HepG2 (cell line): ENCODE measurements around the gene C14orf93. TPM values are rescaled to one million over a fixed set of nuclear protein-coding genes. Genes with fewer than 3 reads are reported as not detected.
A peak's percentile ranks its signal among the peaks of the same experiment; 100 is the strongest.

Experiments
- AHR ChIP-seq: IDR thresholded peaks from 2 replicates; pipeline ENCODE4 v1.6.1; 2018; ENCODE audit warnings: missing genetic modification reagents, missing compliant biosample characterization
- ATF6 ChIP-seq: sonication (generic); formaldehyde crosslinking; conservative IDR thresholded peaks from 2 replicates; pipeline ENCODE4 v1.4.0; 2020; ENCODE audit warnings: missing genetic modification reagents
- ATF7 ChIP-seq, 2 experiments: fragments of 450-650 bp in 1 of 2; sonication (generic) in 1 of 2; formaldehyde crosslinking in 1 of 2; IDR thresholded peaks; 2 replicates each; pipeline versions ENCODE4 v1.4.0 to v1.6.1; 2016 to 2020; ENCODE audit warnings: antibody characterized with exemption in 1 of 2, mild to moderate bottlenecking in 1 of 2, missing genetic modification reagents in 1 of 2
- CBFB ChIP-seq: sonication (generic); formaldehyde crosslinking; IDR thresholded peaks from 2 replicates; pipeline ENCODE4 v1.4.0; 2020; ENCODE audit warnings: missing genetic modification reagents
- EP300 ChIP-seq, 3 experiments: sonication (generic) in 1 of 3; formaldehyde crosslinking in 1 of 3; IDR thresholded peaks; 2 replicates each; pipeline versions ENCODE4 v1.5.1 to v1.6.1; 2011 to 2020; ENCODE audit warnings: low read depth in 2 of 3, low read length in 2 of 3, borderline replicate concordance in 1 of 3, improper control_type of control experiment in 1 of 3, mild to moderate bottlenecking in 1 of 3, missing genetic modification reagents in 1 of 3, moderate library complexity in 1 of 3
- ETV5 ChIP-seq: IDR thresholded peaks from 2 replicates; pipeline ENCODE4 v1.6.1; 2018; ENCODE audit warnings: missing biosample characterization, missing genetic modification reagents, inconsistent platforms, borderline replicate concordance
- GPBP1L1 ChIP-seq: sonication (generic); formaldehyde crosslinking; IDR thresholded peaks from 2 replicates; pipeline ENCODE4 v1.5.0; 2020; ENCODE audit warnings: mild to moderate bottlenecking, missing genetic modification reagents
- JARID2 ChIP-seq: sonication (generic); formaldehyde crosslinking; IDR thresholded peaks from 2 replicates; pipeline ENCODE4 v1.8.1; 2023; ENCODE audit warnings: missing genetic modification reagents, inconsistent platforms; ENCODE audit not compliant: insufficient replicate concordance
- JUNB ChIP-seq: sonication (generic); formaldehyde crosslinking; IDR thresholded peaks from 2 replicates; pipeline ENCODE4 v1.8.0; 2022; ENCODE audit warnings: missing genetic modification reagents, mild to moderate bottlenecking, borderline replicate concordance
- KLF12 ChIP-seq: sonication (generic); formaldehyde crosslinking; IDR thresholded peaks from 2 replicates; pipeline ENCODE4 v1.4.0; 2020; ENCODE audit warnings: missing genetic modification reagents, borderline replicate concordance
- MLXIP ChIP-seq: sonication (generic); formaldehyde crosslinking; IDR thresholded peaks from 2 replicates; pipeline ENCODE4 v1.9.0; 2021; ENCODE audit warnings: missing genetic modification reagents, borderline replicate concordance
- POLR2G ChIP-seq: fragments of 200-400 bp; formaldehyde crosslinking; IDR thresholded peaks from 2 replicates; pipeline ENCODE4 v1.6.1; 2018; ENCODE audit warnings: mild to moderate bottlenecking, low read depth, low read length, moderate library complexity
- SRSF4 ChIP-seq: fragments of 200-400 bp; formaldehyde crosslinking; IDR thresholded peaks from one replicate; pipeline ENCODE4 v1.6.1; 2018; ENCODE audit warnings: mild to moderate bottlenecking, low read depth, low read length, moderate library complexity; ENCODE audit not compliant: poor library complexity, severe bottlenecking
- ZNF296 ChIP-seq: sonication (generic); formaldehyde crosslinking; conservative IDR thresholded peaks from 2 replicates; pipeline ENCODE4 v1.5.0; 2020; ENCODE audit warnings: mild to moderate bottlenecking, missing genetic modification reagents
- ZNF362 ChIP-seq: sonication (generic); formaldehyde crosslinking; IDR thresholded peaks from 2 replicates; pipeline ENCODE4 v1.4.0; 2020; ENCODE audit warnings: missing genetic modification reagents, mild to moderate bottlenecking, borderline replicate concordance
- ZNF503 ChIP-seq: sonication (generic); formaldehyde crosslinking; IDR thresholded peaks from 2 replicates; pipeline ENCODE4 v1.4.0; 2020; ENCODE audit warnings: missing genetic modification reagents
- ZNF839 ChIP-seq: sonication (generic); formaldehyde crosslinking; IDR thresholded peaks from 2 replicates; pipeline ENCODE4 v1.4.0; 2020; ENCODE audit warnings: missing genetic modification reagents, mild to moderate bottlenecking, borderline replicate concordance
- ZNF878 ChIP-seq: sonication (generic); formaldehyde crosslinking; IDR thresholded peaks from 2 replicates; pipeline ENCODE4 v1.8.1; 2023; ENCODE audit warnings: mild to moderate bottlenecking, missing genetic modification reagents, moderate library complexity
- polyA plus RNA-seq, 8 experiments: library from polyadenylated mRNA; depleted of rRNA in 3 of 8; stranded (reverse) in 7 of 8; unstranded in 1 of 8; fragments of >200 nt; fragmentation: Illumina TruSeq in 4 of 8; extraction: Trizol in 4 of 8; gene quantifications; 2 replicates each; pipeline versions ENCODE4 v1.2.1 to v1.2.3, GENCODE V29; 2011 to 2016; ENCODE audit warnings: low read depth in 4 of 8, missing spikeins in 1 of 8, mixed read lengths in 1 of 8; ENCODE audit not compliant: insufficient read depth in 1 of 8
- total RNA-seq, 5 experiments: library from RNA; depleted of rRNA; stranded (reverse); fragments of >200 nt; fragmentation: Illumina TruSeq; extraction: Trizol; gene quantifications; 2 replicates each; pipeline ENCODE4 v1.2.3, GENCODE V29; 2016; ENCODE audit warnings: low read depth in 1 of 5

The C14orf93 gene
- total and polyA plus RNA-seq, 2 of the 13 experiments (the other 11 are each of a cell fraction or from before 2014, with no cell fraction given), result 11.4 to 22.5 TPM

- peak; percentile 57; the same call in 1 of the 2 replicates for TF ChIP-seq AHR (CRISPR knock-in tag)
- no peak for TF ChIP-seq POLR2G
- no peak; the same call in 1 of the 2 replicates for TF ChIP-seq ZNF362
- no peak for TF ChIP-seq EP300 (IDR thresholded peaks at IDR 0.05; ENCODE audit: low read depth in 2 of 2, low read length in 2 of 2)
- TF ChIP-seq EP300 (CRISPR knock-in tag; IDR thresholded peaks at IDR 0.05; ENCODE audit: borderline replicate concordance), result peak; percentile 34; the same call in 1 of the 2 replicates
- no peak for TF ChIP-seq JUNB (CRISPR knock-in tag)
- no peak for TF ChIP-seq JARID2
- no peak for TF ChIP-seq SRSF4
- TF ChIP-seq ATF6 (CRISPR knock-in tag), result no peak
- TF ChIP-seq ZNF503 (CRISPR knock-in tag), result no peak
- TF ChIP-seq KLF12 (CRISPR knock-in tag), result no peak
- TF ChIP-seq CBFB, result no peak
- no peak for TF ChIP-seq ZNF878 (CRISPR knock-in tag)
- no peak for TF ChIP-seq ATF7 (IDR thresholded peaks at IDR 0.05)
- TF ChIP-seq ATF7 (CRISPR knock-in tag; IDR thresholded peaks at IDR 0.05), result no peak
- TF ChIP-seq ZNF296 (CRISPR knock-in tag), result 0 out of 2 replicates have a peak, but pooled peaks have one; percentile 17
- TF ChIP-seq MLXIP (CRISPR knock-in tag), result no peak
- TF ChIP-seq ZNF839 (CRISPR knock-in tag), result peak; percentile 67; the same call in 1 of the 2 replicates
- no peak for TF ChIP-seq GPBP1L1 (CRISPR knock-in tag)
- peak; percentile 31; the same call in 1 of the 2 replicates for TF ChIP-seq ETV5 (CRISPR knock-in tag)
Observed at GRCh38 chr14:23033251-23033727, 23.3 kb upstream of the C14orf93 start (continued).
